Measurements from ENCODE around the gene IQSEC1.

The IQSEC1 gene

GRCh38 chr3:13045904-13046568 is 27.2 kb downstream of the IQSEC1 start:
- peak overlapping the region; percentile 17; the same call in 1 of the 2 replicates for H3K9ac ChIP-seq (ENCODE audit: low read length)
- peak overlapping the region; percentile 28 for H2AFZ ChIP-seq (ENCODE audit: low read depth, low read length, severe bottlenecking)
- H3K9me2 ChIP-seq (replicated peaks; ENCODE audit: insufficient read depth, low read length): no peaks in the 10 kb centered on the region
- H3K27me3 ChIP-seq (ENCODE audit: low read length): no peaks in the 10 kb centered on the region
- H3K27ac ChIP-seq (ENCODE audit: low read depth, low read length): peak overlapping the region; percentile 21
- H3K9me3 ChIP-seq (ENCODE audit: insufficient read depth, low read length): no peaks in the 10 kb centered on the region
- TF ChIP-seq CTCF (IDR thresholded peaks at IDR 0.05; ENCODE audit: insufficient read depth, low read length, poor library complexity, severe bottlenecking) (no peak), EZH2phosphoT487 (conservative IDR thresholded peaks at IDR 0.05; ENCODE audit: low read length) (no peak)
- peak overlapping the region; percentile 19 for H3K4me2 ChIP-seq (ENCODE audit: low read depth, low read length, poor library complexity, severe bottlenecking)
- H3K4me3 ChIP-seq (ENCODE audit: insufficient read depth, low read length, poor library complexity, severe bottlenecking): no peak overlapping the region
- no peaks in the 10 kb centered on the region for H4K20me1 ChIP-seq (ENCODE audit: low read depth, low read length)
- no peaks in the 10 kb centered on the region for H3K79me2 ChIP-seq (ENCODE audit: insufficient read depth, low read length)
- H3F3A ChIP-seq (ENCODE audit: insufficient read depth): no peaks in the 10 kb centered on the region
- no peaks in the 10 kb centered on the region for H3K36me3 ChIP-seq (ENCODE audit: low read length)

DNA sequence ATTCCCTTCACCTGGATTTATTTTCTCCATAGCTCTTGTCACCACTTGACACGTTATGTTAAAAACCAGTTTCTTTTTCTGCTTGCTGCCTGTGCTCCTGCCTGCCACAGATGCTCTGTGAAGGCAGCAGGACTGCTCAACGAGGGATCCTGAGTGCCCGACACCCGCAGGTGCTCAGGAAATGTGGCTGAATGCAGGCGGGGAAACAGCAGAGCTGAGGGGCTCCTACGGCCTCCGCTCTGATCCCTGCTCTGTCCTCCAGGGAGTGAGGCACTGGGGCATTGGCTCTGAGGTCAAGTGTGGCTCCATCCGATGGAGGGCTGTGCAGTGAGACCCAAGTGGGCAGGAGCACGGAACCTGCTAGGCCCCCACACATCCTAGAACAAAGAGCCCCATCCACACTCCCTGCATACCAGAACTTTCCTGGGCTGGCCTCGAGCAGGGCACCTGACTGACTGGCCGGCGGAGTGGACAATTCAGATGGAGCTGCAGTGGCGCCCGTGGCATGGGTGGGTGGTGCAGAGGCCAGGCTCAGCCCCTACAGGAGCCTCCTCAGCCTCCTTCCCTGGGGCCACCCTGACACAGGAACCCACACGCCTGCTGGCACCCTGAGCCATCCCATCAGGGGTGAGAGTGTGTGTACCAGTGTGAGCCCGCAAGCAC is 27.9 kb downstream of the IQSEC1 start:
- no peak for TF ChIP-seq EZH2phosphoT487 (conservative IDR thresholded peaks at IDR 0.05; ENCODE audit: low read length)
- no peak for TF ChIP-seq CTCF (IDR thresholded peaks at IDR 0.05; ENCODE audit: insufficient read depth, low read length, poor library complexity, severe bottlenecking)
- Histone ChIP-seq H3K27ac (ENCODE audit: low read depth, low read length) (no peak overlapping the region), H3K9me2 (replicated peaks; ENCODE audit: insufficient read depth, low read length) (no peaks in the 10 kb centered on the region), H2AFZ (ENCODE audit: low read depth, low read length, severe bottlenecking) (no peak overlapping the region), H3F3A (ENCODE audit: insufficient read depth) (no peaks in the 10 kb centered on the region), H3K4me3 (ENCODE audit: insufficient read depth, low read length, poor library complexity, severe bottlenecking) (no peak overlapping the region), H4K20me1 (ENCODE audit: low read depth, low read length) (no peaks in the 10 kb centered on the region), H3K9me3 (ENCODE audit: insufficient read depth, low read length) (no peaks in the 10 kb centered on the region), H3K36me3 (ENCODE audit: low read length) (no peaks in the 10 kb centered on the region), H3K4me2 (ENCODE audit: low read depth, low read length, poor library complexity, severe bottlenecking) (no peak overlapping the region), H3K9ac (ENCODE audit: low read length) (no peak overlapping the region), H3K79me2 (ENCODE audit: insufficient read depth, low read length) (no peaks in the 10 kb centered on the region), H3K27me3 (ENCODE audit: low read length) (no peaks in the 10 kb centered on the region)

DNA sequence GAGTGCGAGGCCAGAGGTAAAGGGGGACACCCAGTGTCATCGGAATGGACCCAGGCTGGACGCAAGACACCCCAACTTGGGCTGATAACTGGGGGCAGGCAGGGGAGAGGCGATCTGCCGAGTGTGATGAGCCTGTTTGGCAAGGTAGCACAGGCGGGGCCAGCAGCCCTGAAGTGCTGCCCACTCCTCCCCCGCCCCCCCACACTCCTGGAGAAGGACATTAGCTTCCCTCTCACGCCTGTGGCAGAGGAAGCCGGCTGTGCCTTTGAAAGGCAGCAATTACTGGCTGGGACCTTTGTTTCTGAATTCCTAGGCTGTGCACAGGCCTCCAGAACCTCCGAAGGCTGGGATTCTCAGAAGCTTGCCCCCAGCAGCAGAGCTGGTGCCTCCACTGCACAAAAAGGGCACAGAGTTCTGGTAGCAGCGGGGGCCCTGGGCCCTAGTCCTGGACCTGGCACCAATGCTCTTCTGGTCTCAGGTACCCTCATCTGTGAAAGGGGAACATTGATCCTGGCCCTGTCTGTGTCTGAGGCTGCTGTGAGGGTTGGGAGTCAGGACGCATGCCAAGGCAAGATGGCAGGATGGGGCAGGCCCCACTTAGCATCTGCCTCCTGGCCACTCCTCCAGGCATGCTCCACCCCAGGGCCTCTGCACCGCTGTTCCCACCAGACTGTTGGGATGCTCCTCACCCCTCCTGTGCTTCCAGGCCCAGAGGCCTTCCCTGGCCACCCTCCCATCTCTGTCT is 28.6 kb downstream of the IQSEC1 start:
- H3K36me3 ChIP-seq (ENCODE audit: low read length): no peaks in the 10 kb centered on the region
- no peak overlapping the region for H3K4me2 ChIP-seq (ENCODE audit: low read depth, low read length, poor library complexity, severe bottlenecking)
- no peak overlapping the region for H3K4me3 ChIP-seq (ENCODE audit: insufficient read depth, low read length, poor library complexity, severe bottlenecking)
- H3K9me3 ChIP-seq (ENCODE audit: insufficient read depth, low read length): no peaks in the 10 kb centered on the region
- no peak for TF ChIP-seq EZH2phosphoT487 (conservative IDR thresholded peaks at IDR 0.05; ENCODE audit: low read length)
- no peak for TF ChIP-seq CTCF (IDR thresholded peaks at IDR 0.05; ENCODE audit: insufficient read depth, low read length, poor library complexity, severe bottlenecking)
- no peaks in the 10 kb centered on the region for H3F3A ChIP-seq (ENCODE audit: insufficient read depth)
- no peak overlapping the region for H2AFZ ChIP-seq (ENCODE audit: low read depth, low read length, severe bottlenecking)
- no peaks in the 10 kb centered on the region for H4K20me1 ChIP-seq (ENCODE audit: low read depth, low read length)
- no peak overlapping the region for H3K27ac ChIP-seq (ENCODE audit: low read depth, low read length)
- H3K79me2 ChIP-seq (ENCODE audit: insufficient read depth, low read length): no peaks in the 10 kb centered on the region
- no peaks in the 10 kb centered on the region; the same call in 1 of the 2 replicates for H3K27me3 ChIP-seq (ENCODE audit: low read length)
- no peak overlapping the region for H3K9ac ChIP-seq (ENCODE audit: low read length)
- no peaks in the 10 kb centered on the region for H3K9me2 ChIP-seq (replicated peaks; ENCODE audit: insufficient read depth, low read length)
